GM23248 (cell line): ENCODE data around the gene TRAK1. TPM values are rescaled to one million over a fixed set of nuclear protein-coding genes. Genes with fewer than 3 reads are reported as not detected.

Experiments used
- DNase-seq: peaks from one replicate; pipeline ENCODE4 v3.0.0-alpha.2; 2015
- H2AFZ ChIP-seq: fragments of 200-600 bp; sonication (generic); 2 replicates; pipeline ENCODE4 v1.6.1; 2016; ENCODE audit warnings: antibody characterized with exemption
- H3F3A ChIP-seq: fragments of 200-600 bp; sonication (generic); 2 replicates; pipeline ENCODE4 v1.6.1; 2016; ENCODE audit warnings: mild to moderate bottlenecking, antibody characterized with exemption, mixed run types; ENCODE audit not compliant: insufficient read depth
- H3K27ac ChIP-seq: fragments of 200-600 bp; sonication (generic); 2 replicates; pipeline ENCODE4 v1.5.1; 2016; ENCODE audit warnings: mild to moderate bottlenecking
- H3K27me3 ChIP-seq: fragments of 200-600 bp; sonication (generic); replicated peaks from 2 replicates; pipeline ENCODE4 v1.6.1; 2016; ENCODE audit warnings: mild to moderate bottlenecking; ENCODE audit not compliant: insufficient read depth
- H3K36me3 ChIP-seq: fragments of 200-600 bp; sonication (generic); 2 replicates; pipeline ENCODE4 v1.6.1; 2016; ENCODE audit warnings: low read depth, mild to moderate bottlenecking
- H3K4me1 ChIP-seq: fragments of 200-600 bp; sonication (generic); 2 replicates; pipeline ENCODE4 v1.6.1; 2016; ENCODE audit warnings: mild to moderate bottlenecking; ENCODE audit not compliant: insufficient read depth
- H3K4me2 ChIP-seq: fragments of 200-600 bp; sonication (generic); one replicate; pipeline ENCODE4 v1.6.1; 2016; ENCODE audit warnings: mild to moderate bottlenecking; ENCODE audit not compliant: unreplicated experiment
- H3K4me3 ChIP-seq: fragments of 200-600 bp; sonication (generic); 2 replicates; pipeline ENCODE4 v1.5.1; 2016; ENCODE audit warnings: mild to moderate bottlenecking
- H3K79me2 ChIP-seq: fragments of 200-600 bp; sonication (generic); 2 replicates; pipeline ENCODE4 v1.6.1; 2016; ENCODE audit warnings: mild to moderate bottlenecking; ENCODE audit not compliant: insufficient read depth
- H3K9ac ChIP-seq: fragments of 200-600 bp; sonication (generic); 2 replicates; pipeline ENCODE4 v1.6.1; 2016; ENCODE audit warnings: mild to moderate bottlenecking
- H3K9me2 ChIP-seq: fragments of 200-600 bp; sonication (generic); 2 replicates; pipeline ENCODE4 v1.6.1; 2016; ENCODE audit warnings: mixed run types, mild to moderate bottlenecking, moderate library complexity; ENCODE audit not compliant: insufficient read depth
- H3K9me3 ChIP-seq: fragments of 200-600 bp; sonication (generic); one replicate; pipeline ENCODE4 v1.6.1; 2017; ENCODE audit warnings: low read depth
- H4K20me1 ChIP-seq: fragments of 200-600 bp; sonication (generic); 2 replicates; pipeline ENCODE4 v1.6.0; 2016; ENCODE audit not compliant: insufficient read depth
- EZH2 ChIP-seq: fragments of 200-600 bp; sonication (generic); IDR thresholded peaks from 2 replicates; pipeline ENCODE4 v1.6.1; 2018; ENCODE audit warnings: antibody characterized with exemption, mild to moderate bottlenecking; ENCODE audit not compliant: insufficient read depth, poor library complexity, severe bottlenecking
- EZH2phosphoT487 ChIP-seq: fragments of 200-600 bp; sonication (generic); IDR thresholded peaks from 2 replicates; pipeline ENCODE4 v1.6.1; 2018; ENCODE audit warnings: antibody characterized with exemption, moderate library complexity, mild to moderate bottlenecking, low read depth; ENCODE audit not compliant: insufficient read depth
- WGBS, 2 experiments: methylation state at CpG; one replicate each; pipeline ENCODE4 v1.1.6; 2015 to 2017; ENCODE audit warnings: low lambda C conversion rate in 2 of 2, low coverage in 1 of 2; ENCODE audit errors: missing lambda C conversion rate in 2 of 2; 5-methylcytosine and 5-hydroxymethylcytosine counted together
- in situ Hi-C: fragments of 300-500 bp; cut with MboI; formaldehyde crosslinking; loops from 2 replicates; pipeline ENCODE4 v1.15.0; 2020
- polyA plus RNA-seq: library from polyadenylated mRNA; unstranded; fragments of >200 nt; fragmentation: Nextera tagmentation; extraction: Ambion mirVana; gene quantifications from 2 replicates; pipeline ENCODE4 v1.2.1, GENCODE V29; 2016
- total RNA-seq: library from RNA; depleted of rRNA; stranded (reverse); fragments of >200 nt; shearing (Covaris generic); gene quantifications from 2 replicates; pipeline ENCODE4 v1.2.3, GENCODE V29; 2014

Gene TRAK1
- total and polyA plus RNA-seq, 2 experiments from 2014 or later: 13.6 to 51.0 TPM

GRCh38 chr3:42130007-42130328 is 38.8 kb downstream of the TRAK1 start:
- H3K9ac ChIP-seq: no peak overlapping the region
- no peak overlapping the region for H2AFZ ChIP-seq
- in situ Hi-C loops: no loop called here
- H3K4me1 ChIP-seq: no peaks in the 10 kb centered on the region
- H3K27me3 ChIP-seq: no peaks in the 10 kb centered on the region
- peaks cover 78% of the 10 kb centered on the region for H3K79me2 ChIP-seq
- H4K20me1 ChIP-seq: peaks cover 3% of the 10 kb centered on the region; the same call in 1 of the 2 replicates
- TF ChIP-seq EZH2phosphoT487 (no peak), EZH2 (no peak)
- DNase-seq: no peak
- H3K36me3 ChIP-seq: peaks cover 20% of the 10 kb centered on the region
- H3K9me2 ChIP-seq: no peaks in the 10 kb centered on the region
- no peaks in the 10 kb centered on the region for H3K9me3 ChIP-seq
- no peak overlapping the region for H3K4me2 ChIP-seq
- H3K4me3 ChIP-seq: no peak overlapping the region
- H3F3A ChIP-seq: 0 out of 2 replicates have a peak, but pooled peaks cover 4% of the 10 kb centered on the region
- WGBS, 2 experiments: 95 to 100% methylated on average over 1 of the region's 1 CpG
- H3K27ac ChIP-seq: no peak overlapping the region

DNA sequence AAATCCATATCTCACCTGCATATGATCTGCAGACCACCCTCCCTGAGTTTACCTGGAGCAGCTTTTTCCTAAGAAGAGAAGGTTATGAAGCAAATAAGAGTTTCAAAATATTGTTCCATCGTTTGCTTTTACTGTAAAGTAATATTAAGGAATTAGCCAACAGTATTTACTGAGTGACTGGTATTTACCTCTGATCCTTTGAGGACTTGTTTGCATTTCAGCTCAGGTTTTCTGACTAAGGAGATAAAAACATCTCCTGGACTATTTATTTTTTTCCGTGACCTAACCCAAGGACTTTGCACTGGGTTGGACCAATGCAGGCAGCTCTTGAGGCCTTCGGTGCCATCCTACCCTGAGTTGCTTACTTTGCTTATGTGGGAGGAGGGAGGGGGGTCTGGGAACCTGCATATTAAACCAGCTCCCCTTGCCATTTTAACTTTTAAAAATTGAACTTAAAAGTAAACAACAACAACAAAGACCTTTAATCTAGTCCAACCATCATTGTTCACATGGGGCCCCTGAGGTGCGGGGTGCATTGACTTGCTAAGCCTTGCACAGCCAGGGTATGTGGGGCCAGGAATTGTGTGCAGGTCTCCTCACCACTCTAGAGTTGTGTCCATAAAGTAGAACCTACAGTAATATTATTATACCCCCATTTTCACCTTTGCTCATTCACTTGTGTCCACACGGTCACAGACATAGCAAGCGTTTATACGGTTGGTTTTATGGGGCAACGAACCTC is 39.3 kb downstream of the TRAK1 start:
- Histone ChIP-seq H3K27ac (no peak overlapping the region), H3K4me2 (no peak overlapping the region), H3K36me3 (peaks cover 20% of the 10 kb centered on the region), H2AFZ (no peak overlapping the region), H3K4me3 (no peak overlapping the region), H3K79me2 (peaks cover 78% of the 10 kb centered on the region), H3K9me3 (no peaks in the 10 kb centered on the region), H3K9me2 (no peaks in the 10 kb centered on the region), H4K20me1 (peaks cover 3% of the 10 kb centered on the region; the same call in 1 of the 2 replicates), H3F3A (0 out of 2 replicates have a peak, but pooled peaks cover 4% of the 10 kb centered on the region), H3K4me1 (no peaks in the 10 kb centered on the region), H3K9ac (no peak overlapping the region), H3K27me3 (no peaks in the 10 kb centered on the region)
- no peak for DNase-seq
- in situ Hi-C loops: no loop called here
- 98% methylated on average over 8 of the region's 8 CpGs for WGBS, 2 experiments
- TF ChIP-seq EZH2: no peak
- no peak for TF ChIP-seq EZH2phosphoT487

DNA sequence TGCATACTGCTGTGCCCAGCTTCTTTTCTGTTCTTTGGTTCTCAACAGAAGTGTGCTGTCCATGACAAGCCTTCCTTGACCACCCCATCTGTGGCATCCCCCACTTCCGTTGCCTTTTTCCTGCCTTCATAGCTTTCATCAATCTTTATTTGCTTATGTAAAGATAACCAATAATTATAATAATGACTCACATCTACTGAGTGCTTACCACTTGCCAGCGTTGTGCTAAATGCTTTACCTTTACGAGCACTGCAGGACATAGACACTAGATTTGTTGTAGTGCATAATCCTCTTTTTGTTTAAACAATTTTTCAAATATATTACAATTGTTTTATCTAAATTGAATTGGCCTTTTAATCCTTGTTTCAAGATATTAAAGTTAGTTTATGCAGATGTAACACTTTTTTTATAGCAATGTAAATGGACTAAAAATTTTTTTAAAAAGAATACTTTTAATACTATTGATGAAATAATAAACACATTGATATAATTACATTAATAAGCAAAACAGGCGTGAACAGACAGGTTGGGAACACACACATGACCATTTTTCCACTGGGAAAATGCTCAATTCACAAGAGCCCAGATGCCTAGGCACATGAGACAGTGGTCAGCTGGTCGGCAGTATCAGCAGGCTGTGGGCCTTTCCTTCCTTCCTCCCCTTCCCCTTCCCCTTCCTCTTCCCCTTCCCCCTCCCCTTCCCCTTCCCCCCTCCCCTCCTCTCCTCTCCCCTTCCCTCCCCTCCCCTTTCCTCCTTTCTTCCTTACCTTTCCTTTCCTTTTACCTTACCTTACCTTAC is 42.5 kb downstream of the TRAK1 start:
- TF ChIP-seq EZH2 (no peak), EZH2phosphoT487 (no peak)
- WGBS, 2 experiments: 81 to 90% methylated on average over 4 to 5 of the region's 5 CpGs
- no peak overlapping the region for H3K4me2 ChIP-seq
- no peak overlapping the region for H3K27ac ChIP-seq
- H3K4me1 ChIP-seq: no peaks in the 10 kb centered on the region
- no peaks in the 10 kb centered on the region for H3K27me3 ChIP-seq
- no peak overlapping the region for H3K4me3 ChIP-seq
- no peaks in the 10 kb centered on the region for H3K9me2 ChIP-seq
- no peak overlapping the region for H2AFZ ChIP-seq
- no peaks in the 10 kb centered on the region for H3K9me3 ChIP-seq
- no peak overlapping the region for H3K9ac ChIP-seq
- 0 out of 2 replicates have a peak, but pooled peaks cover 4% of the 10 kb centered on the region for H3F3A ChIP-seq
- H3K79me2 ChIP-seq: peaks cover 79% of the 10 kb centered on the region
- H3K36me3 ChIP-seq: no peaks in the 10 kb centered on the region
- in situ Hi-C loops: no loop called here
- peaks cover 3% of the 10 kb centered on the region; the same call in 1 of the 2 replicates for H4K20me1 ChIP-seq
- no peak for DNase-seq

DNA sequence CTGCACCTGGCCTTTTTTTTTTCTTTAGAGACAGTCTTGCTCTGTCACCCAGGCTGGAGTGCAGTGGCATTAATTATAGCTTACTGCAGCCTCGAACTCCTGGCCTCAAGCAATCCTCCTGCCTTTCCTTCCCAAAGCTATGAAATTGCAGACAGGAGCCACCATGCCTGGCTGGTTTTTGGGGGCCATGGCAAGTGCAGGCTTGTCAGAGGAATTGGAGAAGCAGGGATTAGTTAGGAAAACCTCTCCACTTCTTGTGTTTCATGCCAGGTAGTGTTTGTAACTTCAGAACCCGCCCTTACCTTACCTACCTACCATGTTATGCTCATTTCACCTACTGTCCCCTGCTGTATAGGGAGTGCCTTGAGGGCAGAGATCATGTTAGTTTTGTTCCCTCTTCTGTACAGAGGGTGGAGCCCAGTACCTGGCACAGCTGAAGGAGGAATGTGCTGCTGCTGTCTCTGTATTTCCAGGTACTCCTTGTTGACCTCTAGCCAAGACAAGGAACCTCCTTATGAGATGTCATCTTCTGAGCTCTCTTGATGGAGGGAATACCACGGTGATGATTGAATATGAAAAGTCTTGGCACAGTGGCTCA is 43.8 kb downstream of the TRAK1 start:
- 0 out of 2 replicates have a peak, but pooled peaks cover 4% of the 10 kb centered on the region for H3F3A ChIP-seq
- WGBS, 2 experiments: 98 to 99% methylated on average over 3 of the region's 3 CpGs
- TF ChIP-seq EZH2phosphoT487 (no peak), EZH2 (no peak)
- H3K4me1 ChIP-seq: no peaks in the 10 kb centered on the region
- no peak for DNase-seq
- H3K9ac ChIP-seq: no peak overlapping the region
- H3K79me2 ChIP-seq: peaks cover 90% of the 10 kb centered on the region
- H3K27ac ChIP-seq: no peak overlapping the region
- no peaks in the 10 kb centered on the region for H3K9me3 ChIP-seq
- H3K4me3 ChIP-seq: no peak overlapping the region
- in situ Hi-C loops: no loop called here
- H3K36me3 ChIP-seq: no peaks in the 10 kb centered on the region
- no peaks in the 10 kb centered on the region for H3K9me2 ChIP-seq
- H2AFZ ChIP-seq: no peak overlapping the region
- no peaks in the 10 kb centered on the region for H3K27me3 ChIP-seq
- H4K20me1 ChIP-seq: 0 out of 2 replicates have a peak, but pooled peaks cover 3% of the 10 kb centered on the region
- no peak overlapping the region for H3K4me2 ChIP-seq
